Choroid plexus epithelial cell (primary cell): Measurements from ENCODE around the gene C1orf198.

ENCODE experiments used
- DNase-seq: peaks from one replicate; pipeline ENCODE4 v3.0.0-alpha.2; 2010; ENCODE audit warnings: low read depth
- H3K4me3 ChIP-seq: 2 replicates; pipeline ENCODE4 v1.5.1; 2011; ENCODE audit warnings: low read depth, mild to moderate bottlenecking, control low read depth, low read length, moderate library complexity
- CTCF ChIP-seq: conservative IDR thresholded peaks from 2 replicates; pipeline ENCODE4 v1.5.1; 2011; ENCODE audit warnings: low read depth, mild to moderate bottlenecking, control low read depth, inconsistent platforms, low read length, moderate library complexity

Gene C1orf198

GRCh38 chr1:230909974-230910754 is 41.8 kb upstream of the C1orf198 start:
- TF ChIP-seq CTCF, result no peak
- DNase-seq, result no peak
- no peak overlapping the region for H3K4me3 ChIP-seq

GRCh38 chr1:230907472-230908205 is 39.3 kb upstream of the C1orf198 start:
- no peak for TF ChIP-seq CTCF
- no peak overlapping the region for H3K4me3 ChIP-seq
- DNase-seq, result no peak

GRCh38 chr1:230906226-230906625 is 37.9 kb upstream of the C1orf198 start:
- no peak for TF ChIP-seq CTCF
- no peak for DNase-seq
- no peak overlapping the region for H3K4me3 ChIP-seq

- no peak for TF ChIP-seq CTCF
- no peak for DNase-seq
- no peak overlapping the region for H3K4me3 ChIP-seq
These were observed 37.4 kb upstream of the C1orf198 start for GRCh38 chr1:230905733-230906132.

- TF ChIP-seq CTCF, result no peak
- DNase-seq, result no peak
- H3K4me3 ChIP-seq, result no peak overlapping the region
These were observed 34.1 kb upstream of the C1orf198 start for GRCh38 chr1:230902349-230902923.

GRCh38 chr1:230901671-230902070 is 33.4 kb upstream of the C1orf198 start:
- peak; percentile 13 for DNase-seq
- no peak overlapping the region for H3K4me3 ChIP-seq
- TF ChIP-seq CTCF, result no peak
